Transverse colon (tissue), 4 donors: ENCODE data around the gene CARD19. TPM values are rescaled to one million over a fixed set of nuclear protein-coding genes. Genes with fewer than 3 reads are reported as not detected.

Experiments
- DNase-seq: peaks from one replicate; pipeline ENCODE4 v3.0.0-alpha.2; 2019
- H3K27ac ChIP-seq, 4 donors: fragments of 200-600 bp; sonication (generic); 2 replicates each; pipeline ENCODE4 v1.5.1; 2016 to 2018; ENCODE audit warnings: inconsistent platforms in 4 of 4
- H3K27me3 ChIP-seq: fragments of 200-600 bp; sonication (generic); 2 replicates; pipeline ENCODE4 v1.5.1; 2017; ENCODE audit warnings: inconsistent platforms
- H3K36me3 ChIP-seq, 4 donors: fragments of 200-600 bp; sonication (generic); 2 replicates each; pipeline ENCODE4 v1.5.1; 2017 to 2019; ENCODE audit warnings: inconsistent platforms in 4 of 4
- H3K4me1 ChIP-seq, 4 donors: fragments of 200-600 bp; sonication (generic); 2 replicates each; pipeline ENCODE4 v1.5.1; 2017 to 2020; ENCODE audit warnings: inconsistent platforms in 4 of 4
- H3K4me3 ChIP-seq, 4 donors: fragments of 200-600 bp; sonication (generic); 1 replicate in 1 of 4; 2 replicates in 3 of 4; pipeline versions ENCODE4 v1.5.1 to v1.6.1; 2017 to 2019; ENCODE audit warnings: inconsistent platforms in 4 of 4
- H3K9me3 ChIP-seq, 2 donors: fragments of 200-600 bp; sonication (generic); 2 replicates each; pipeline ENCODE4 v1.5.1; 2017 to 2019; ENCODE audit warnings: inconsistent platforms in 2 of 2
- EP300 ChIP-seq: sonication (generic); formaldehyde crosslinking; IDR thresholded peaks from one replicate; pipeline ENCODE4 v1.6.1; 2017; ENCODE audit warnings: antibody characterized with exemption, low read depth
- POLR2A ChIP-seq: fragments of 450-650 bp; IDR thresholded peaks from one replicate; pipeline ENCODE4 v1.6.1; 2016; ENCODE audit warnings: antibody characterized with exemption, mild to moderate bottlenecking, moderate library complexity
- POLR2AphosphoS5 ChIP-seq, 3 donors: sonication (generic); formaldehyde crosslinking; IDR thresholded peaks; one replicate each; pipeline ENCODE4 v1.6.1; 2016; ENCODE audit warnings: antibody characterized with exemption in 3 of 3
- WGBS, 2 donors: methylation state at CpG; one replicate each; pipeline ENCODE4 v1.1.5; 2018; ENCODE audit warnings: low coverage in 1 of 2; 5-methylcytosine and 5-hydroxymethylcytosine counted together
- in situ Hi-C, 4 donors: fragments of 200-750 bp; cut with MboI; loops; one replicate each; pipeline versions ENCODE4 v1.15.0 to v1.15.1; 2017; ENCODE audit warnings: low sequenced_read_pairs in 3 of 4, low pct_ligation_motif_present in 1 of 4, low pct_unique_long_range_greater_than_20kb in 1 of 4
- intact Hi-C: fragments of 100-400 bp; cut with DNase I; formaldehyde crosslinking; loops from one replicate; pipeline ENCODE4 v1.15.1; 2023; ENCODE audit warnings: low total_unique reads
- total RNA-seq, 4 donors: library from RNA; depleted of rRNA; stranded (reverse); fragments of >200 nt; gene quantifications; one replicate each; pipeline ENCODE4 v1.1.0, GENCODE V29; 2016
- TF ChIP-seq, protein P1 (sequence below), 5 experiments: fragments of 200-600 bp in 3 of 5; fragments of 450-650 bp in 2 of 5; sonication (generic) in 3 of 5; IDR thresholded peaks; 1 replicate in 2 of 5; 2 replicates in 3 of 5; pipeline ENCODE4 v1.5.1; 2016 to 2017; ENCODE audit warnings: antibody characterized with exemption in 5 of 5, inconsistent platforms in 3 of 5, mild to moderate bottlenecking in 2 of 5, moderate library complexity in 1 of 5

Gene CARD19
- total RNA-seq, 4 donors from 2014 or later = 16.3 to 105 (median 88.2) TPM

DNA sequence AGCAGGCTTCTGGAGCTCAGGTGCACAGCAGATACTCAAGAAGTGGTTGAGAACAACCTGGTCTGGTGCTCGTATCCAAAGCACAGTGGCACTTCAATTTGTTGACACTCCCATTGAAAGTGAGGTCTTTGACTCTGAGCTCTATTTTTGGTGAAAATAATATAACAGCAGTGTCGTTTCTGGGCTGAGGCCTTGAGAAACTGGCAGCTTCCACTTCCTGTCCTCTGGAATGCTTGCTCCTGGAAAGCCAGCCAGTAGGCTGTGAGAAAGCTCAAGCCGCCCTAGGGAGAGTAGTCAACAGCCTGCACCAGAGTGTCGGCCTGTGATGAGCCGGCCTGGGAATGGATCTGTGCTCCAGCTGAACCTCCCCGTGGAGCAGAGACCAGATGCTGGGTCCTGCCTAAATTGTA, 44.3 kb upstream of the CARD19 start:
- 70% methylated on average over 6 of the region's 6 CpGs; no CpG with 5 or more reads in 1 of the 2 donors for WGBS, 2 donors
- intact Hi-C loops = no loop called here
- in situ Hi-C loops = no loop called here
- no peak for TF ChIP-seq EP300
- TF ChIP-seq POLR2AphosphoS5 (IDR thresholded peaks at IDR 0.05) = no peak
- TF ChIP-seq POLR2A = no peak
- TF ChIP-seq, protein P1, sequence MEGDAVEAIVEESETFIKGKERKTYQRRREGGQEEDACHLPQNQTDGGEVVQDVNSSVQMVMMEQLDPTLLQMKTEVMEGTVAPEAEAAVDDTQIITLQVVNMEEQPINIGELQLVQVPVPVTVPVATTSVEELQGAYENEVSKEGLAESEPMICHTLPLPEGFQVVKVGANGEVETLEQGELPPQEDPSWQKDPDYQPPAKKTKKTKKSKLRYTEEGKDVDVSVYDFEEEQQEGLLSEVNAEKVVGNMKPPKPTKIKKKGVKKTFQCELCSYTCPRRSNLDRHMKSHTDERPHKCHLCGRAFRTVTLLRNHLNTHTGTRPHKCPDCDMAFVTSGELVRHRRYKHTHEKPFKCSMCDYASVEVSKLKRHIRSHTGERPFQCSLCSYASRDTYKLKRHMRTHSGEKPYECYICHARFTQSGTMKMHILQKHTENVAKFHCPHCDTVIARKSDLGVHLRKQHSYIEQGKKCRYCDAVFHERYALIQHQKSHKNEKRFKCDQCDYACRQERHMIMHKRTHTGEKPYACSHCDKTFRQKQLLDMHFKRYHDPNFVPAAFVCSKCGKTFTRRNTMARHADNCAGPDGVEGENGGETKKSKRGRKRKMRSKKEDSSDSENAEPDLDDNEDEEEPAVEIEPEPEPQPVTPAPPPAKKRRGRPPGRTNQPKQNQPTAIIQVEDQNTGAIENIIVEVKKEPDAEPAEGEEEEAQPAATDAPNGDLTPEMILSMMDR (IDR thresholded peaks at IDR 0.05) = no peak
- H3K27ac ChIP-seq = peak overlapping the region in 2 of 4 donors; percentile 32 to 57
- H3K36me3 ChIP-seq = no peaks in the 10 kb centered on the region
- no peak overlapping the region for H3K4me3 ChIP-seq
- no peaks in the 10 kb centered on the region for H3K9me3 ChIP-seq
- H3K27me3 ChIP-seq = no peaks in the 10 kb centered on the region
- H3K4me1 ChIP-seq = no peaks in the 10 kb centered on the region
- DNase-seq = no peak

DNA sequence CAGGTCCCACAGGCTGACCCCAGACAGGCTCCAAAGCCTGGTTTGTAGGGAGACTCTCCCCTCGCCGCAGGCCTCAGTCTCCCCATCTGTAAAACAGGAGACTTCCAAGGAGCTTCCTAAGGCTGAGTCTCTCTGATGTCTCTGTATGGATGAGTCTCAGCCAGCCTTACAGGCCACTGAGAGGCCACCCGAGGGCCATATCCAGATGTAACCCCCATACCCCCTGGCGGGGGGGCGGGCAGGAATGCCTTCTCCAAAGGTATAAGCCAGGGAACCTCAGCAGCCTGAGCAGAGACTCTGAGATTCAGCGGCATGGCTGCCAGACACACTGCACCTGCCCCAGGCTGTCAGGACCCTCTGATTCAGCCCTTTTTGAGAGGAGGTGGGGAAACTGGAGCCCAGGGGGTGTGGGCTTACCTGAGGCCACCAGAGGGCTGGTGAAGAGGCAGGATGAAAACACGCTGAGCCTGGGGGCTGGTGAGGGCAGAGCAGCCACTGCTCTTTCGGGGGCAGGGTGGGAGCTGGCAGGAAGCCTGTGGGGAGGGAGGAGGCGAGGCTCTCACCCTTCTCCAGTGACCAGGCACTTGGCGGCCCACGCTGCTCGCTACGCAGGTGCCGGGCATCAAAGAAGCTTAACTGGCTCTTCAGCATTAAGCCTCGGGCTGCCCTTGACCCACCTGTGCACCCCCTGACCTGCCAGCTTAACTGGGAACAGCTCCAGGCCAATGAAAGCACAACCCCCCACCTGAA, 43.1 kb upstream of the CARD19 start:
- Histone ChIP-seq H3K4me3 (no peak overlapping the region), H3K36me3 (no peaks in the 10 kb centered on the region), H3K27ac (no peak overlapping the region), H3K4me1 (no peaks in the 10 kb centered on the region), H3K9me3 (no peaks in the 10 kb centered on the region), H3K27me3 (no peaks in the 10 kb centered on the region)
- WGBS, 2 donors = 88% methylated on average over 13 of the region's 15 CpGs; no CpG with 5 or more reads in 1 of the 2 donors
- intact Hi-C loops (no loop called here), in situ Hi-C loops (no loop called here)
- TF ChIP-seq, protein P1 (IDR thresholded peaks at IDR 0.05) = no peak
- no peak for TF ChIP-seq POLR2AphosphoS5 (IDR thresholded peaks at IDR 0.05)
- DNase-seq = no peak

DNA sequence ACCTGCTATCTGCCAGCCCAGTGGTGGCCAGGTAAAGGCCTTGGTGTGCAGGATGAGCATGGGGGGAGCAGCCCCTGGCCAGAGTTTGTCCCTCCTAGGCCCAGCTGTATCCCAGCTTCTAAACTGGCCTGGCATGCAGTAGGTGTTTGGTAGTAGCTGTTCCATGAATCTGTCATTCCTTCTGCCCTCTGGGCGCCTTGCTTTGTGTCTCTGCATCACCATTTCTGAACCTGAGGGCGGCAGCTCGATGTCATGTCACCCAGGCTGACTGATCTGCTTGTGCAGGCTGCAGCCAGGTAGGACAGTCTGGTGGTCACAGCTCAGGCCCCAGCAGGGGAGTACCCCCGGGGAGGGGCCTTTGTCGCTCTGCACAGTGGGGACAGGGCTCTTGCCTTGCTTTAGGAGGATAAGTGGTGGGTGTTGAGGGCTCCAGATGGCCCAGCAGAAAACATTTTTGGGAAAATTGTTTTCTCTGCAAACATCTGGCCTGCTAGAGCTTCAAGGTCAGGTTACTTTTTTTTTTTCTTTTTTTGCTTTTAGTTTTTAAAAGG, 42.2 kb upstream of the CARD19 start:
- Histone ChIP-seq H3K36me3 (no peaks in the 10 kb centered on the region), H3K4me1 (peaks cover 0 to 8% (median 7%) of the 10 kb centered on the region in 4 donors), H3K4me3 (no peak overlapping the region), H3K9me3 (no peaks in the 10 kb centered on the region), H3K27ac (no peak overlapping the region), H3K27me3 (no peaks in the 10 kb centered on the region)
- DNase-seq = no peak
- 71 to 94% methylated on average over 2 to 5 of the region's 5 CpGs for WGBS, 2 donors
- intact Hi-C loops (no loop called here), in situ Hi-C loops (no loop called here)
- TF ChIP-seq, protein P1 (IDR thresholded peaks at IDR 0.05) = no peak
- TF ChIP-seq POLR2A = no peak
- TF ChIP-seq POLR2AphosphoS5 (IDR thresholded peaks at IDR 0.05) = no peak
- TF ChIP-seq EP300 = no peak

DNA sequence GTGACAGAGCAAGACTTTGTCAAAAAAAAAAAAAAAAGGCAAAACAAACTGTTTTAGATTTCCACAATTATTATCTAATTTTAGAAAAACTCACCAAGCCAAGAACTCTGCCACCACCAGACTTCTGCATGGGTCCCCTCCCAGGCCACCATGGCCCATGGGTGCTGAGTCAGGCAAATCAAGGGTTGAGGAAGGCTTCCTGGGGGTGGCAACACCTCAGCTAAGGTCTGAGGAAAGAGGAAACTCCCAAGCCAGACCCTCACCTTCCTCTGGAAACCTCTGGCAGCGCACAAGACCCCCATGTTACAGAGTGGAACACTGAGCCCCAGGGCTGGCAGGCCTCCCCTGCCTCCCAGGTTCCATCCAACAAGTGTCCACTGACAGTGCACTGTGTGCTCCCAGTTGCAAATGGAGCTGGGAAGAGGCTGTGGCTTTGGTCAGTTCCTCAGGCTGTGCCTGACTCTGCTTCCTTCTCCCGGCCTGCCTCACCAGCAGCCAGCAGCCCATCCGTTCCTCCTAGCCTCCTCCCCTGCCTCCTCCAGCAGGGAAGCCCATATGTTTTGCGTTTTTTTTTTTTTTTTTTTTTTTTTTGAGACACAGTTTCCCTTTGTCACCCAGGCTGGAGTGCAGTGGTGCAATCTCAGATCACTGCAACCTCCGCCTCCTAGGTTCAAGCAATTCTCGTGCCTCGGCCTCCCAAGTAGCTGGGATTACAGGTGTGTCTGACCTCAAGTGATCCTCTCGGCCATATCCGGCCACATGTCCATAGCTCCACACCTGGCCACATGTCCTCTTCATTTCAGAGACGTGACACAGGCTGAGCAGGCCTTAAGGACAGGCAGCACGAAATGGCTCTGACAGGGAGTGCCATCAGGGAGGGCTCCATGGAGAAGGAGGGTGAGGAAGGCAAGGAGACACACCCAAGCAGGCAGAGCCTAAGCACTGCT, 41.0 kb upstream of the CARD19 start:
- Histone ChIP-seq H3K4me1 (peaks cover 0 to 17% (median 15%) of the 10 kb centered on the region in 4 donors), H3K36me3 (no peaks in the 10 kb centered on the region), H3K27ac (no peak overlapping the region), H3K9me3 (no peaks in the 10 kb centered on the region), H3K27me3 (no peaks in the 10 kb centered on the region), H3K4me3 (no peak overlapping the region)
- intact Hi-C loops = no loop called here
- TF ChIP-seq EP300 (no peak), POLR2AphosphoS5 (IDR thresholded peaks at IDR 0.05) (no peak), POLR2A (no peak)
- TF ChIP-seq, protein P1 (IDR thresholded peaks at IDR 0.05) = no peak
- no peak for DNase-seq
- 82 to 86% methylated on average over 3 to 11 of the region's 11 CpGs for WGBS, 2 donors
- in situ Hi-C loops = no loop called here
